ENCODE data around the gene DSCAML1. TPM values are rescaled to one million over a fixed set of nuclear protein-coding genes. Genes with fewer than 3 reads are reported as not detected.

Gene DSCAML1
- total RNA-seq, 6 experiments from 2014 or later, result not detected

- DNase-seq, result peak; percentile 25
- TF ChIP-seq, protein P1, sequence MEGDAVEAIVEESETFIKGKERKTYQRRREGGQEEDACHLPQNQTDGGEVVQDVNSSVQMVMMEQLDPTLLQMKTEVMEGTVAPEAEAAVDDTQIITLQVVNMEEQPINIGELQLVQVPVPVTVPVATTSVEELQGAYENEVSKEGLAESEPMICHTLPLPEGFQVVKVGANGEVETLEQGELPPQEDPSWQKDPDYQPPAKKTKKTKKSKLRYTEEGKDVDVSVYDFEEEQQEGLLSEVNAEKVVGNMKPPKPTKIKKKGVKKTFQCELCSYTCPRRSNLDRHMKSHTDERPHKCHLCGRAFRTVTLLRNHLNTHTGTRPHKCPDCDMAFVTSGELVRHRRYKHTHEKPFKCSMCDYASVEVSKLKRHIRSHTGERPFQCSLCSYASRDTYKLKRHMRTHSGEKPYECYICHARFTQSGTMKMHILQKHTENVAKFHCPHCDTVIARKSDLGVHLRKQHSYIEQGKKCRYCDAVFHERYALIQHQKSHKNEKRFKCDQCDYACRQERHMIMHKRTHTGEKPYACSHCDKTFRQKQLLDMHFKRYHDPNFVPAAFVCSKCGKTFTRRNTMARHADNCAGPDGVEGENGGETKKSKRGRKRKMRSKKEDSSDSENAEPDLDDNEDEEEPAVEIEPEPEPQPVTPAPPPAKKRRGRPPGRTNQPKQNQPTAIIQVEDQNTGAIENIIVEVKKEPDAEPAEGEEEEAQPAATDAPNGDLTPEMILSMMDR (IDR thresholded peaks at IDR 0.05), result no peak
- Mint-ChIP-seq H3K4me1 (ENCODE audit: low read depth) (no peaks in the 10 kb centered on the region), H3K9me3 (no peaks in the 10 kb centered on the region), H3K27me3 (ENCODE audit: insufficient read depth) (peaks cover 38% of the 10 kb centered on the region), H3K36me3 (ENCODE audit: low read depth) (no peaks in the 10 kb centered on the region), H3K27ac (no peak overlapping the region), H3K4me3 (no peak overlapping the region)
Observed at GRCh38 chr11:117828611-117829368, 31.8 kb upstream of the DSCAML1 start.

- TF ChIP-seq, protein P1 (IDR thresholded peaks at IDR 0.05), result no peak
- H3K27me3 Mint-ChIP-seq (ENCODE audit: insufficient read depth), result peaks cover 38% of the 10 kb centered on the region
Observed at GRCh38 chr11:117827521-117828511, 30.8 kb upstream of the DSCAML1 start.

GRCh38 chr11:117826832-117827231 is 29.8 kb upstream of the DSCAML1 start:
- no peak for DNase-seq
- Mint-ChIP-seq H3K4me1 (ENCODE audit: low read depth) (no peaks in the 10 kb centered on the region), H3K27me3 (ENCODE audit: insufficient read depth) (peaks cover 40% of the 10 kb centered on the region), H3K9me3 (no peaks in the 10 kb centered on the region), H3K36me3 (ENCODE audit: low read depth) (no peaks in the 10 kb centered on the region), H3K27ac (no peak overlapping the region), H3K4me3 (no peak overlapping the region)
- TF ChIP-seq, protein P1 (IDR thresholded peaks at IDR 0.05), result no peak

More at GRCh38 chr11:117827521-117828511, 30.8 kb upstream of the DSCAML1 start:
- no peaks in the 10 kb centered on the region for H3K36me3 Mint-ChIP-seq (ENCODE audit: low read depth)
- H3K27ac Mint-ChIP-seq, result no peak overlapping the region
- DNase-seq, result no peak
- H3K9me3 Mint-ChIP-seq, result no peaks in the 10 kb centered on the region
- no peak overlapping the region for H3K4me3 Mint-ChIP-seq
- H3K4me1 Mint-ChIP-seq (ENCODE audit: low read depth), result no peaks in the 10 kb centered on the region

- no peak for DNase-seq
- no peaks in the 10 kb centered on the region for H3K36me3 Mint-ChIP-seq (ENCODE audit: low read depth)
- no peaks in the 10 kb centered on the region for H3K4me1 Mint-ChIP-seq (ENCODE audit: low read depth)
- no peak overlapping the region for H3K4me3 Mint-ChIP-seq
- no peaks in the 10 kb centered on the region for H3K9me3 Mint-ChIP-seq
- no peak overlapping the region for H3K27ac Mint-ChIP-seq
- H3K27me3 Mint-ChIP-seq (ENCODE audit: insufficient read depth), result peaks cover 34% of the 10 kb centered on the region
- TF ChIP-seq, protein P1 (IDR thresholded peaks at IDR 0.05), result no peak
Observed at GRCh38 chr11:117826190-117826570, 29.2 kb upstream of the DSCAML1 start.

- Mint-ChIP-seq H3K9me3 (no peaks in the 10 kb centered on the region), H3K4me1 (ENCODE audit: low read depth) (no peaks in the 10 kb centered on the region), H3K4me3 (no peak overlapping the region), H3K27ac (no peak overlapping the region), H3K27me3 (ENCODE audit: insufficient read depth) (peaks cover 29% of the 10 kb centered on the region), H3K36me3 (ENCODE audit: low read depth) (no peaks in the 10 kb centered on the region)
- TF ChIP-seq, protein P1 (IDR thresholded peaks at IDR 0.05), result no peak
- DNase-seq, result no peak
Observed at GRCh38 chr11:117825538-117826189, 28.6 kb upstream of the DSCAML1 start.
